ENCODE measurements around the gene CLEC4F.

CLEC4F gene

DNA sequence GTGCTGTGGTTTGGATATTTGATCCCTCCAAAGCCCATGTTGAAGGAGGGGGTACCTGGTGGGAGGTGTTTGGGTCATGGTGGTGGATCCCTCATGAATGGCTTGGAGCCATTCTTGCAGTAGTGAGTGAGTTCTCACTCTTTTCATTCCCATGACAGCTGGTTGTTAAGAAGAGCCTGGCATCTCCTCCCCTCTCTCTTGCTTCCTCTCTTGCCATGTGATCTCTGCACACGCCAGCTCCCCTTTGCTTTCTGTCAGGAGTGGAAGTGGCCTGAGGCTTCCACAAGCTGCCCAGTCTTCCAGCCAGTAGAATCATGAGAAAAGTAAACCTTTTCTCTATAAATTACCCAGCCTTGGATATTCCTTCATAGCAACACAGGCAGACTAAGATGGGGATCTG lies 61.0 kb downstream of the CLEC4F start:
- in situ Hi-C loops (cut with MboI; ENCODE audit: low sequenced_read_pairs): no loop called here

Measured in hTERT RPE-1 (cell line).